HCT116 (cell line): ENCODE results near the gene DEGS1. TPM values are rescaled to one million over a fixed set of nuclear protein-coding genes. Genes with fewer than 3 reads are reported as not detected.

Experiments used
- ATAC-seq: fragments of 200-7000 bp; cut with Tn5 transposase; 2 replicates; pipeline ENCODE4 v1.9.1; 2020; ENCODE audit warnings: mild to moderate bottlenecking, moderate library complexity
- BruUV-seq: library from RNA; stranded (reverse); fragments of 400-500 nt; replicated peaks from 2 replicates; lab custom pipeline; 2021; lab: Mats Ljungman, UMichigan
- CTCF ChIA-PET: fragments of 300-600 bp; sonication (Branson Sonifier 250); formaldehyde crosslinking; loops from one replicate; lab custom pipeline; 2021; ENCODE audit warnings: antibody characterized with exemption; lab: Charles Lee
- POLR2A ChIA-PET: fragments of 300-600, 350-600 bp; sonication (Branson Sonifier 250); formaldehyde crosslinking; loops from one replicate; lab custom pipeline; 2021; ENCODE audit warnings: antibody characterized with exemption; lab: Charles Lee
- RAD21 ChIA-PET, 2 experiments: fragments of 300-600 bp; sonication (Branson Sonifier 250); formaldehyde crosslinking; loops; one replicate each; lab custom pipeline; 2023; ENCODE audit warnings: low total read pairs in 2 of 2; ENCODE audit not compliant: uncharacterized antibody in 2 of 2, unreplicated experiment in 2 of 2, low non-redundant PET in 1 of 2; lab: Charles Lee
- DNase-seq: peaks from one replicate; pipeline ENCODE4 v3.0.0-alpha.2; 2010; ENCODE audit warnings: low read depth, low spot score
- H2AFZ ChIP-seq: fragments of 200-600 bp; shearing (Covaris generic), sonication (generic); 2 replicates; pipeline ENCODE4 v1.6.1; 2017; ENCODE audit warnings: low read depth, mixed run types, mixed read lengths, antibody characterized with exemption, low read length; ENCODE audit not compliant: poor library complexity, severe bottlenecking
- H3K27ac ChIP-seq: 2 replicates; pipeline ENCODE4 v1.5.1; 2012; ENCODE audit warnings: low read depth, low read length
- H3K27me3 ChIP-seq: fragments of 200-600 bp; sonication (generic); 2 replicates; pipeline ENCODE4 v1.6.1; 2016; ENCODE audit warnings: mixed run types, low read length, mixed read lengths; ENCODE audit not compliant: insufficient read depth
- H3K36me3 ChIP-seq, 2 experiments: fragments of 200-500 bp in 1 of 2; fragments of 200-600 bp in 1 of 2; sonication (Bioruptor generic) in 1 of 2; sonication (generic) in 1 of 2; 2 replicates each; pipeline versions ENCODE4 v1.5.1 to v1.6.1; 2014 to 2016; ENCODE audit warnings: low read length in 2 of 2, inconsistent platforms in 1 of 2, mixed read lengths in 1 of 2, mixed run types in 1 of 2; ENCODE audit not compliant: insufficient read depth in 2 of 2, control insufficient read depth in 1 of 2
- H3K4me1 ChIP-seq, 2 experiments: fragments of 200-600 bp in 1 of 2; sonication (generic) in 1 of 2; 2 replicates each; pipeline versions ENCODE4 v1.5.1 to v1.6.1; 2012 to 2017; ENCODE audit warnings: low read length in 2 of 2, inconsistent platforms in 1 of 2, mild to moderate bottlenecking in 1 of 2, mixed read lengths in 1 of 2, mixed run types in 1 of 2, moderate library complexity in 1 of 2; ENCODE audit not compliant: insufficient read depth in 2 of 2, control insufficient read depth in 1 of 2
- H3K4me2 ChIP-seq: fragments of 200-600 bp; sonication (generic); 2 replicates; pipeline ENCODE4 v1.6.1; 2017; ENCODE audit warnings: mixed run types, low read length, mixed read lengths
- H3K4me3 ChIP-seq, 2 experiments: fragments of 200-600 bp in 1 of 2; sonication (generic) in 1 of 2; replicated peaks in 1 of 2; 2 replicates each; pipeline ENCODE4 v1.5.1; 2011 to 2016; ENCODE audit warnings: low read length in 2 of 2, control low read depth in 1 of 2, low read depth in 1 of 2, mild to moderate bottlenecking in 1 of 2, mixed read lengths in 1 of 2, mixed run types in 1 of 2
- H3K79me2 ChIP-seq: fragments of 200-600 bp; sonication (generic); 2 replicates; pipeline ENCODE4 v1.6.1; 2017; ENCODE audit warnings: mild to moderate bottlenecking, mixed run types, low read length, moderate library complexity, mixed read lengths; ENCODE audit not compliant: insufficient read depth
- H3K9ac ChIP-seq: fragments of 200-600 bp; sonication (generic); 2 replicates; pipeline ENCODE4 v1.6.1; 2016; ENCODE audit warnings: low read length, mixed read lengths
- H3K9me2 ChIP-seq: fragments of 200-600 bp; sonication (generic), shearing (Covaris generic); 2 replicates; pipeline ENCODE4 v1.6.1; 2017; ENCODE audit warnings: mixed run types, mild to moderate bottlenecking, moderate library complexity; ENCODE audit not compliant: insufficient read depth
- H3K9me3 ChIP-seq, 2 experiments: fragments of 200-500 bp in 1 of 2; fragments of 200-600 bp in 1 of 2; sonication (Bioruptor generic) in 1 of 2; sonication (generic) in 1 of 2; 2 replicates each; pipeline ENCODE4 v1.6.1; 2014 to 2017; ENCODE audit warnings: low read length in 2 of 2, mixed read lengths in 2 of 2, inconsistent platforms in 1 of 2, low read depth in 1 of 2, mild to moderate bottlenecking in 1 of 2, mixed run types in 1 of 2, moderate library complexity in 1 of 2; ENCODE audit not compliant: control insufficient read depth in 1 of 2, insufficient read depth in 1 of 2
- H4K20me1 ChIP-seq: fragments of 200-600 bp; sonication (generic), shearing (Covaris generic); 2 replicates; pipeline ENCODE4 v1.6.1; 2017; ENCODE audit warnings: mixed run types, mild to moderate bottlenecking, moderate library complexity; ENCODE audit not compliant: insufficient read depth
- ATF3 ChIP-seq: IDR thresholded peaks from 2 replicates; pipeline ENCODE4 v1.6.1; 2012
- CEBPB ChIP-seq: IDR thresholded peaks from 2 replicates; pipeline ENCODE4 v1.6.1; 2012; ENCODE audit warnings: low read depth
- CTCF ChIP-seq, 3 experiments: fragments of 200-600 bp in 1 of 3; sonication (generic) in 1 of 3; IDR thresholded peaks in 2 of 3; conservative IDR thresholded peaks in 1 of 3; 2 replicates each; pipeline ENCODE4 v1.5.1; 2012 to 2017; ENCODE audit warnings: low read depth in 2 of 3, low read length in 2 of 3, antibody characterized with exemption in 1 of 3, borderline replicate concordance in 1 of 3, control low read depth in 1 of 3, mild to moderate bottlenecking in 1 of 3, mixed read lengths in 1 of 3, mixed run types in 1 of 3, moderate library complexity in 1 of 3; ENCODE audit not compliant: insufficient read depth in 1 of 3
- EGR1 ChIP-seq: IDR thresholded peaks from 2 replicates; pipeline ENCODE4 v1.6.1; 2012; ENCODE audit warnings: low read depth
- ELF1 ChIP-seq: IDR thresholded peaks from 2 replicates; pipeline ENCODE4 v1.6.1; 2012; ENCODE audit warnings: low read depth, borderline replicate concordance
- EZH2 ChIP-seq: fragments of 200-600 bp; sonication (generic); IDR thresholded peaks from 2 replicates; pipeline ENCODE4 v1.6.1; 2017; ENCODE audit warnings: antibody characterized with exemption, mixed run types
- EZH2phosphoT487 ChIP-seq: fragments of 200-600 bp; IDR thresholded peaks from 2 replicates; pipeline ENCODE4 v1.6.1; 2018; ENCODE audit warnings: antibody characterized with exemption, borderline replicate concordance
- JUND ChIP-seq: IDR thresholded peaks from 2 replicates; pipeline ENCODE4 v1.6.1; 2012
- MAX ChIP-seq: IDR thresholded peaks from 2 replicates; pipeline ENCODE4 v1.6.1; 2012
- POLR2A ChIP-seq: IDR thresholded peaks from 2 replicates; pipeline ENCODE4 v1.7.0; 2011; ENCODE audit warnings: borderline replicate concordance; ENCODE audit not compliant: insufficient read depth, insufficient read length; ENCODE audit errors: extremely low read depth
- POLR2AphosphoS5 ChIP-seq: IDR thresholded peaks from 2 replicates; pipeline ENCODE4 v1.6.1; 2011; ENCODE audit warnings: mild to moderate bottlenecking, low read depth, low read length, moderate library complexity
- RAD21 ChIP-seq: IDR thresholded peaks from 2 replicates; pipeline ENCODE4 v1.6.1; 2012; ENCODE audit warnings: low read depth, mild to moderate bottlenecking
- REST ChIP-seq: IDR thresholded peaks from 2 replicates; pipeline ENCODE4 v1.6.1; 2012; ENCODE audit warnings: low read depth
- SIN3A ChIP-seq: IDR thresholded peaks from 2 replicates; pipeline ENCODE4 v1.6.1; 2012; ENCODE audit warnings: low read depth
- SP1 ChIP-seq: IDR thresholded peaks from 2 replicates; pipeline ENCODE4 v1.6.1; 2012; ENCODE audit warnings: low read depth
- SRF ChIP-seq: IDR thresholded peaks from 2 replicates; pipeline ENCODE4 v1.6.1; 2012; ENCODE audit warnings: low read depth
- TCF7L2 ChIP-seq: IDR thresholded peaks from 2 replicates; pipeline ENCODE4 v1.7.0; 2011; ENCODE audit warnings: borderline replicate concordance, inconsistent platforms; ENCODE audit not compliant: insufficient read depth, insufficient read length; ENCODE audit errors: extremely low read depth
- YY1 ChIP-seq: IDR thresholded peaks from 2 replicates; pipeline ENCODE4 v1.6.1; 2011; ENCODE audit warnings: low read length, low read depth, moderate library complexity, mild to moderate bottlenecking; ENCODE audit not compliant: insufficient replicate concordance; ENCODE audit errors: extremely low read depth
- ZBTB33 ChIP-seq: IDR thresholded peaks from 2 replicates; pipeline ENCODE4 v1.6.1; 2011; ENCODE audit warnings: mild to moderate bottlenecking, low read length, moderate library complexity; ENCODE audit not compliant: insufficient replicate concordance; ENCODE audit errors: extremely low read depth
- intact Hi-C: fragments of 100-400 bp; cut with micrococcal nuclease; formaldehyde crosslinking; loops from 2 replicates; pipeline ENCODE4 v1.10.0; 2022
- total RNA-seq: library from RNA; stranded (reverse); gene quantifications from one replicate; pipeline ENCODE4 v1.2.1, GENCODE V29; 2021; ENCODE audit not compliant: unreplicated experiment

The DEGS1 gene
- total RNA-seq, 1 experiment from 2014 or later, result 23.1 TPM

GRCh38 chr1:224180783-224181452 is 2.1 kb upstream of the DEGS1 start:
- Histone ChIP-seq H3K27ac (no peak overlapping the region), H4K20me1 (no peaks in the 10 kb centered on the region), H3K4me2 (no peak overlapping the region), H3K79me2 (peaks cover 24% of the 10 kb centered on the region), H3K4me1 (peaks cover 2 to 22% of the 10 kb centered on the region in 2 experiments; a peak in 3 of 4 replicates), H3K4me3 (no peak overlapping the region), H3K9ac (no peak overlapping the region), H3K9me2 (no peaks in the 10 kb centered on the region), H2AFZ (no peak overlapping the region), H3K9me3 (no peaks in the 10 kb centered on the region), H3K36me3 (no peaks in the 10 kb centered on the region), H3K27me3 (no peaks in the 10 kb centered on the region)
- DNase-seq, result no peak
- ChIA-PET POLR2A (no interaction called here), RAD21 (no interaction called here), CTCF (no interaction called here)
- intact Hi-C loops, result no loop called here
- TF ChIP-seq EZH2 (no peak), POLR2AphosphoS5 (no peak), POLR2A (no peak), EZH2phosphoT487 (no peak), ATF3 (no peak), TCF7L2 (no peak), ELF1 (no peak), YY1 (no peak), CEBPB (no peak), REST (no peak), JUND (no peak), SIN3A (no peak), EGR1 (no peak), RAD21 (no peak), CTCF (IDR thresholded peaks at IDR 0.05 in 2 of 3, conservative IDR thresholded peaks at IDR 0.05 in 1 of 3; ENCODE audit: borderline replicate concordance in 1 of 3, insufficient read depth in 1 of 3, low read depth in 2 of 3, low read length in 2 of 3) (no peak), MAX (no peak), SP1 (no peak), SRF (no peak), ZBTB33 (no peak)
- no TSS peak for BruUV-seq
- ATAC-seq, result no peak
